ENCODE measurements around the gene PRICKLE4.

The PRICKLE4 gene

GRCh38 chr6:41790045-41790444, 9.5 kb downstream of the PRICKLE4 start:
- TF ChIP-seq CTCF (IDR thresholded peaks at IDR 0.05; ENCODE audit: low read depth, low read length), result no peak
- H3K4me3 ChIP-seq (ENCODE audit: low read depth, low read length), result no peak overlapping the region

DNA sequence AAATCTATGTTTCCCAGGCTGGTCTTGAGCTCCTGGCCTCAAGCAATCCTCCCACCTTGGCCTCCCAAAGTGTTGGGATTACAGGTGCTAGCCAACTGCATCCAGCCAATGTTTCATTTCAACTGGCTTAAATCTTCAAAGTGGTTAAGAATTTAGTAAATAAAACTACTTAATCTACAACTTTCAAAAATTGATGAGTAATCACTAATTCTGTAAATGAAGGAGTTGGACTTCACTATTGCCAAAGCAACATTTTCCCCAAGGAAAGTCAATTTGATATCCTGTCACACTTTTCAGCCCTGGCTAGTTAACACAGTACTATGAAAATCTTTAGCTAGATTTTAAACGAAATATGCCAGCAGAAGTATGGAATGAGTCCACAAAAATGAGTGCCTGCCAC, 10.7 kb downstream of the PRICKLE4 start:
- TF ChIP-seq CTCF (IDR thresholded peaks at IDR 0.05; ENCODE audit: low read depth, low read length), result no peak
- H3K4me3 ChIP-seq (ENCODE audit: low read depth, low read length), result no peak overlapping the region

GRCh38 chr6:41791984-41792383, 11.4 kb downstream of the PRICKLE4 start:
- TF ChIP-seq CTCF (IDR thresholded peaks at IDR 0.05; ENCODE audit: low read depth, low read length), result no peak
- H3K4me3 ChIP-seq (ENCODE audit: low read depth, low read length), result no peak overlapping the region

DNA sequence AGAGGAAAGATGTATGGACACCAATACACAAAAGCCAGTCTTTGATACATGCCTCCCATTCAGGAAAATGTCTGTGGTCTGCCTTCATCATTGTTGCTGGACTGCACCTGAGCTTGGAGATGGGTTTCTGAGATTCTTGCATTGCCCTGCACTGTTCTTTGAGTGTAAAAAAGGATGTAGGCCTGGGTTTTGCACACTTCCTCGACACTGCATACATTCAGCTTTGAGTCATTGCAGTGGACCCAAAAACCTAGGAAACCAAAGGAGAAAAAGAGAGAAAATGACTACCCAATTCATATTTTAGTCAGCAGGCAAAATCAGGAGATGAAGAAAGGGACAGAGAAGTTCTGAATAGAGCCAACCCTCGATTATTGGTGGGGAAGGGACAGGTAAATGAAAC, 15.9 kb downstream of the PRICKLE4 start:
- TF ChIP-seq CTCF (IDR thresholded peaks at IDR 0.05; ENCODE audit: low read depth, low read length), result no peak
- no peak overlapping the region for H3K4me3 ChIP-seq (ENCODE audit: low read depth, low read length)

GRCh38 chr6:41798901-41799558, 18.4 kb downstream of the PRICKLE4 start:
- no peak for TF ChIP-seq CTCF (IDR thresholded peaks at IDR 0.05; ENCODE audit: low read depth, low read length)
- no peak overlapping the region for H3K4me3 ChIP-seq (ENCODE audit: low read depth, low read length)

- H3K4me3 ChIP-seq (ENCODE audit: low read depth, low read length), result no peak overlapping the region
- TF ChIP-seq CTCF (IDR thresholded peaks at IDR 0.05; ENCODE audit: low read depth, low read length), result no peak
Measured at GRCh38 chr6:41799559-41799911, 19.0 kb downstream of the PRICKLE4 start.

DNA sequence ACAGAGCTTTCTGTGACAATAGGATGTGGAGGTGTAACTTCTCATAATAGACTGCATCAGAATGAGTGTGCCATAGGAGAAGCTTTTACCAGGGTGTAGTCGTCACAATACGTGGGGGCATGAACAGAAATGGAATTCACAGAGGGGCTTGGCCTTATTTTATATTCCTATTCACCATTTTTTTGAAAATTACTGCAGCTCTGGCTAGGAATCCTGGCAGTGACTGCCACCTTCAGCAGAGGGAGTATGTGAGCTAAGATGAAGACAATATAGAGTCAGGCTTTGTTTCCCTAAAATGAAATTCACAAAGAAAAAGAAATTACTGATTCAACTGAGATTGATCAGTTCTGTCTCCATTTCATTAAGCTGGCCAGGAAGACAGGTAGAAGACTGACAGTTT, 20.8 kb downstream of the PRICKLE4 start:
- no peak overlapping the region for H3K4me3 ChIP-seq (ENCODE audit: low read depth, low read length)
- peak; percentile 60 for TF ChIP-seq CTCF (IDR thresholded peaks at IDR 0.05; ENCODE audit: low read depth, low read length)
